SH-SY5Y (cell line): ENCODE results near the gene CD22.

Source experiments
- GATA2 ChIP-seq: IDR thresholded peaks from 2 replicates; pipeline ENCODE4 v1.6.1; 2011; ENCODE audit warnings: mild to moderate bottlenecking, low read depth, low read length
- GATA3 ChIP-seq: IDR thresholded peaks from 2 replicates; pipeline ENCODE4 v1.6.1; 2011; ENCODE audit warnings: low read depth, mild to moderate bottlenecking, low read length, moderate library complexity

DNA sequence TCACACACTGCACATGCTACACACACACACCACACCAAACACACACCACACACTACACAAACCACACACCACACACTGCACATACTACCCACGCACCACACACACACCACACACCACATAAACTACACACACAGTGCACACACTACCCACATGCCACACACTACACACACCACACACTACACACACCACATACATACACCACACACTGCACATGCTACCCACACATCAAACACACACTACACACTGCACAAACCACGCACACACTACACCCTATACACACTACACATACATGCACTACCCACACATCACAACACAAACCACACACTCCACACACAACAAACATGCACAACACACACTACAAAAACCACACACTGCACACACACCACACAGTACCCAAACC is 31.1 kb upstream of the CD22 start:
- TF ChIP-seq GATA2: no peak
- no peak for TF ChIP-seq GATA3
